Peyer's patch (tissue), 4 donors: ENCODE measurements around the gene ATP2B2. TPM values are rescaled to one million over a fixed set of nuclear protein-coding genes. Genes with fewer than 3 reads are reported as not detected.

Experiments used
- DNase-seq, 3 donors: peaks; one replicate each; pipeline ENCODE4 v3.0.0-alpha.2; 2017 to 2019
- H3K27ac ChIP-seq, 4 donors: fragments of 200-600 bp; sonication (generic); one replicate each; pipeline ENCODE4 v1.5.1; 2016 to 2019
- H3K27me3 ChIP-seq, 2 donors: fragments of 200-600 bp; sonication (generic); one replicate each; pipeline ENCODE4 v1.5.1; 2019
- H3K36me3 ChIP-seq, 3 donors: fragments of 200-600 bp; sonication (generic); one replicate each; pipeline ENCODE4 v1.5.1; 2016 to 2019
- H3K4me1 ChIP-seq, 4 donors: fragments of 200-600 bp; sonication (generic); one replicate each; pipeline ENCODE4 v1.5.1; 2016 to 2019
- H3K4me3 ChIP-seq, 4 donors: fragments of 200-600 bp; sonication (generic); 1 replicate in 3 of 4; 2 replicates in 1 of 4; pipeline ENCODE4 v1.5.1; 2016 to 2019; ENCODE audit warnings: mild to moderate bottlenecking in 1 of 4
- H3K9me3 ChIP-seq, 4 donors: fragments of 200-600 bp; sonication (generic); one replicate each; pipeline ENCODE4 v1.5.1; 2016 to 2019; ENCODE audit warnings: mild to moderate bottlenecking in 1 of 4
- POLR2A ChIP-seq, 2 donors: fragments of 450-650 bp; IDR thresholded peaks; one replicate each; pipeline ENCODE4 v1.5.1; 2017; ENCODE audit warnings: antibody characterized with exemption in 2 of 2, mild to moderate bottlenecking in 2 of 2, moderate library complexity in 2 of 2
- total RNA-seq, 4 donors: library from RNA; depleted of rRNA; stranded (reverse); fragments of >200 nt; gene quantifications; one replicate each; pipeline ENCODE4 v1.1.0, GENCODE V29; 2016
- TF ChIP-seq, protein P1 (sequence below), 6 experiments: fragments of 450-650 bp in 4 of 6; fragments of 200-600 bp in 2 of 6; sonication (generic) in 1 of 6; IDR thresholded peaks; one replicate each; pipeline ENCODE4 v1.5.1; 2017 to 2019; ENCODE audit warnings: antibody characterized with exemption in 6 of 6, mild to moderate bottlenecking in 3 of 6, moderate library complexity in 1 of 6

The ATP2B2 gene
- total RNA-seq, 4 donors from 2014 or later = not detected

DNA sequence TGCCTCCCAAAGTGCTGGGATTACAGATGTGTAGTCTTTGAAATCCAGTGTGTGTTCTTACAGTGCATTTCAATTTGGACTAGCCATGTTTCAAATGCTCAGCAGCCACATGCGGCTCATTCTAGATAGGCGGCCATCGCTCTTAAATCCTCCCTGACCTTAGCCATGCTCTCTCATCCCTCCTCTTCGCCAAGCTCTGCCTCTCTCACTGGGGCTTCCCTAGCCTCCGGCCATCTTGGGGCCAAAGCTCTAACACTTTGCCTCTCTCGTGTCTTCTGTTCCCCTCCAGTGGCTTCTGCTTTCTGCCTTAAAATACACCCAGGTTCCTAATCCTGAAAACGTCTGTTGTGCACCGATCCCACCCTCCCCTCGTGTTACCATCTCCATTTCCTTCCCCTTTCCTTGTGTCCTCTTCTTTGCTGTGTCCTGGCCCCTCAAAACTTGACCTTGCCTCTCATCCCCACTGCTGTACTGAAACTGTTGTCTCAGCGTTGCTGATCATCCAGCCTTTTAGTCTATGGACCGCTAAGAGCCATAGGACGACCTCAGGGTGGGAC, 211.3 kb downstream of the ATP2B2 start:
- TF ChIP-seq, protein P1, sequence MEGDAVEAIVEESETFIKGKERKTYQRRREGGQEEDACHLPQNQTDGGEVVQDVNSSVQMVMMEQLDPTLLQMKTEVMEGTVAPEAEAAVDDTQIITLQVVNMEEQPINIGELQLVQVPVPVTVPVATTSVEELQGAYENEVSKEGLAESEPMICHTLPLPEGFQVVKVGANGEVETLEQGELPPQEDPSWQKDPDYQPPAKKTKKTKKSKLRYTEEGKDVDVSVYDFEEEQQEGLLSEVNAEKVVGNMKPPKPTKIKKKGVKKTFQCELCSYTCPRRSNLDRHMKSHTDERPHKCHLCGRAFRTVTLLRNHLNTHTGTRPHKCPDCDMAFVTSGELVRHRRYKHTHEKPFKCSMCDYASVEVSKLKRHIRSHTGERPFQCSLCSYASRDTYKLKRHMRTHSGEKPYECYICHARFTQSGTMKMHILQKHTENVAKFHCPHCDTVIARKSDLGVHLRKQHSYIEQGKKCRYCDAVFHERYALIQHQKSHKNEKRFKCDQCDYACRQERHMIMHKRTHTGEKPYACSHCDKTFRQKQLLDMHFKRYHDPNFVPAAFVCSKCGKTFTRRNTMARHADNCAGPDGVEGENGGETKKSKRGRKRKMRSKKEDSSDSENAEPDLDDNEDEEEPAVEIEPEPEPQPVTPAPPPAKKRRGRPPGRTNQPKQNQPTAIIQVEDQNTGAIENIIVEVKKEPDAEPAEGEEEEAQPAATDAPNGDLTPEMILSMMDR (IDR thresholded peaks at IDR 0.05) = no peak
- no peak for TF ChIP-seq POLR2A (IDR thresholded peaks at IDR 0.05)
- Histone ChIP-seq H3K4me3 (no peak overlapping the region), H3K27me3 (no peaks in the 10 kb centered on the region), H3K27ac (no peak overlapping the region), H3K9me3 (no peaks in the 10 kb centered on the region), H3K4me1 (peaks cover 0 to 4% (median 0%) of the 10 kb centered on the region in 4 donors), H3K36me3 (peaks cover 0 to 13% (median 0%) of the 10 kb centered on the region in 3 donors)
- no peak for DNase-seq

DNA sequence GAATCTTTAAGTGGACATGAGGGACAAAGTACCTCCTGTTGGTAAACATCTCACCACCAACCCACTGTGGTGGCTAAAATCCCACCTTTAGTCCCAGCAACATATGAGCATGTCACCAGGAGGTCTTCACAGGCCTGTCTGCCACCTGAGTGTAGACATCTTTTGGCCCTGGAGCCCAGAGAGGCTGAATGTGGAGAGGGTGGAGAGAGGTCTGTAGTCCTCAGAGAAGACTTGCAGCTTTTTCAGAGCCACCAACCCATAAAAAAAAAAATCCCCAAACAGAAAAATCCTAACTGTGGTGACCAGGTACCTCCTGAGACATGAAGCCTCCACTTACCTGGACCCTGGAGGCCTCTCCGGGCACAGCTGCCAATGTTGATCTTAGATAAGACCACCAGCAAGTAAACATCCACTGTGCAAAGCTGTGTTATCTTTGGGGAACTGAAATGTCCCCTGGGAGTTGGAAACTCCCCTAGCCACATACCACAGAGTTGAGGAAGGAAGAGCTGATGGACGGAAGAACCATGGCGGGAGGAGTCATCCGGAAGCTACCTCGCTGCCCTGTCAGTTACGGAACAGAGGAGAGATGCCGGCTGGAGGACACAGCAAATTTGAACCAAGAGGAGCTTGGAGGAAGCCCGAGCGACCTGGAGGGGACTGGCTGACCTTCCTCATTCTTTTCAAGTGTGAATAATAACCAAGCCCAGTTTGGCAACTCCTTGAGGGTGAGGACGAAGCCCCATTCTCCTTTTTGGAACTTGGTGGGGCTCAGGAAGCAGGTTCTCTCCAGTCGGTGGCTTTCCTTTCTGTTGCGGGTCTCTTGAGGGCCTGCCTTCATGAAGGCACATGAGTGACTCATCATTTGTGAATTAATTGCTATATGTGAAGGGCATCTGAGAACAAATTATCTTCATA, 212.6 kb downstream of the ATP2B2 start, which contains the start of gene GHRL:
TSS of gene GHRL (minus strand) at position 443 of the 915 bp plus-strand sequence. CDS start 2,767 bp downstream, outside the sequence.
- DNase-seq = peak in 1 of 3 donors; percentile 26
- Histone ChIP-seq H3K9me3 (no peaks in the 10 kb centered on the region), H3K36me3 (peaks cover 0 to 15% (median 0%) of the 10 kb centered on the region in 3 donors), H3K4me3 (peak within 1 kb of the TSS in 1 of 4 donors; percentile 0), H3K27me3 (no peaks in the 10 kb centered on the region), H3K27ac (no peak within 1 kb of the TSS), H3K4me1 (peaks cover 0 to 4% (median 0%) of the 10 kb centered on the region in 4 donors)
- no peak for TF ChIP-seq POLR2A (IDR thresholded peaks at IDR 0.05)
- TF ChIP-seq, protein P1 (IDR thresholded peaks at IDR 0.05) = no peak

GRCh38 chr3:10291641-10292040, 213.7 kb downstream of the ATP2B2 start:
- no peak for DNase-seq
- no peak overlapping the region for H3K4me3 ChIP-seq

GRCh38 chr3:10290481-10291176, 214.8 kb downstream of the ATP2B2 start:
- TF ChIP-seq, protein P1 (IDR thresholded peaks at IDR 0.05) = no peak
- no peak for TF ChIP-seq POLR2A (IDR thresholded peaks at IDR 0.05)
- Histone ChIP-seq H3K9me3 (no peaks in the 10 kb centered on the region), H3K4me1 (peaks cover 0 to 4% (median 0%) of the 10 kb centered on the region in 4 donors), H3K27me3 (no peaks in the 10 kb centered on the region), H3K4me3 (no peak overlapping the region), H3K36me3 (peaks cover 0 to 15% (median 0%) of the 10 kb centered on the region in 3 donors), H3K27ac (no peak overlapping the region)
- DNase-seq = no peak

More at GRCh38 chr3:10291641-10292040, 213.7 kb downstream of the ATP2B2 start:
- no peak overlapping the region for H3K27ac ChIP-seq
- no peaks in the 10 kb centered on the region for H3K9me3 ChIP-seq
- TF ChIP-seq, protein P1 (IDR thresholded peaks at IDR 0.05) = no peak
- no peak for TF ChIP-seq POLR2A (IDR thresholded peaks at IDR 0.05)
- peaks cover 0 to 4% (median 0%) of the 10 kb centered on the region in 4 donors for H3K4me1 ChIP-seq
- no peaks in the 10 kb centered on the region for H3K27me3 ChIP-seq
- H3K36me3 ChIP-seq = peaks cover 0 to 15% (median 0%) of the 10 kb centered on the region in 3 donors

- Histone ChIP-seq H3K4me3 (no peak overlapping the region), H3K36me3 (peaks cover 0 to 15% (median 0%) of the 10 kb centered on the region in 3 donors), H3K4me1 (peaks cover 0 to 4% (median 0%) of the 10 kb centered on the region in 4 donors), H3K27ac (no peak overlapping the region), H3K27me3 (no peaks in the 10 kb centered on the region), H3K9me3 (no peaks in the 10 kb centered on the region)
- TF ChIP-seq, protein P1 (IDR thresholded peaks at IDR 0.05) = no peak
- no peak for TF ChIP-seq POLR2A (IDR thresholded peaks at IDR 0.05)
- no peak for DNase-seq
Measured at GRCh38 chr3:10289787-10290355, 215.5 kb downstream of the ATP2B2 start.
